Central memory CD8-positive, alpha-beta T cell (primary cell): ENCODE data around the gene ERC2.

Experiments
- ATAC-seq: fragments of 150-1000 bp; cut with Tn5 transposase; replicated peaks from 2 replicates; pipeline ENCODE4 v1.10.0; 2022; ENCODE audit warnings: mild to moderate bottlenecking, moderate FRiP score, moderate number of reproducible peaks; ENCODE audit not compliant: poor library complexity, severe bottlenecking; ENCODE audit errors: extremely low read depth
- DNase-seq, 2 donors: peaks; one replicate each; pipeline ENCODE4 v3.0.0; 2021; ENCODE audit warnings: low spot score in 2 of 2
- H3K27ac Mint-ChIP-seq: one replicate; pipeline ENCODE4 v1.8.0; 2022; ENCODE audit warnings: low read depth, mild to moderate bottlenecking, moderate library complexity, mixed read lengths
- H3K27me3 Mint-ChIP-seq: one replicate; pipeline ENCODE4 v1.8.0; 2022; ENCODE audit warnings: mixed read lengths
- H3K36me3 Mint-ChIP-seq: one replicate; pipeline ENCODE4 v1.8.0; 2022; ENCODE audit warnings: mild to moderate bottlenecking, moderate library complexity, mixed read lengths; ENCODE audit not compliant: insufficient read depth
- H3K4me1 Mint-ChIP-seq: one replicate; pipeline ENCODE4 v1.8.0; 2022; ENCODE audit warnings: mixed read lengths
- H3K4me3 Mint-ChIP-seq: one replicate; pipeline ENCODE4 v1.8.0; 2022; ENCODE audit warnings: mild to moderate bottlenecking, moderate library complexity, mixed read lengths
- H3K9me3 Mint-ChIP-seq: one replicate; pipeline ENCODE4 v1.8.0; 2022; ENCODE audit warnings: mixed read lengths

ERC2 gene

GRCh38 chr3:55795296-55795695 is 673.0 kb downstream of the ERC2 start:
- DNase-seq (no peak), ATAC-seq (no peak)
- Mint-ChIP-seq H3K36me3 (no peaks in the 10 kb centered on the region), H3K9me3 (peaks cover 11% of the 10 kb centered on the region), H3K27me3 (no peaks in the 10 kb centered on the region), H3K4me3 (no peak overlapping the region), H3K4me1 (no peaks in the 10 kb centered on the region), H3K27ac (no peak overlapping the region)

- DNase-seq, result no peak
- H3K4me3 Mint-ChIP-seq, result no peak overlapping the region
- H3K27me3 Mint-ChIP-seq, result no peaks in the 10 kb centered on the region
- ATAC-seq, result no peak
- peaks cover 15% of the 10 kb centered on the region for H3K9me3 Mint-ChIP-seq
- H3K36me3 Mint-ChIP-seq, result no peaks in the 10 kb centered on the region
- H3K27ac Mint-ChIP-seq, result no peak overlapping the region
- H3K4me1 Mint-ChIP-seq, result no peaks in the 10 kb centered on the region
These were observed 675.5 kb downstream of the ERC2 start for GRCh38 chr3:55792742-55793141.

GRCh38 chr3:55792009-55792408 is 676.3 kb downstream of the ERC2 start:
- no peaks in the 10 kb centered on the region for H3K36me3 Mint-ChIP-seq
- H3K9me3 Mint-ChIP-seq, result peaks cover 13% of the 10 kb centered on the region
- no peak overlapping the region for H3K4me3 Mint-ChIP-seq
- DNase-seq (no peak), ATAC-seq (no peak)
- no peaks in the 10 kb centered on the region for H3K4me1 Mint-ChIP-seq
- no peaks in the 10 kb centered on the region for H3K27me3 Mint-ChIP-seq
- no peak overlapping the region for H3K27ac Mint-ChIP-seq

- Mint-ChIP-seq H3K4me1 (no peaks in the 10 kb centered on the region), H3K36me3 (no peaks in the 10 kb centered on the region), H3K4me3 (no peak overlapping the region), H3K27ac (no peak overlapping the region), H3K9me3 (peaks cover 9% of the 10 kb centered on the region), H3K27me3 (no peaks in the 10 kb centered on the region)
- ATAC-seq (no peak), DNase-seq (no peak)
These were observed 677.5 kb downstream of the ERC2 start for GRCh38 chr3:55790596-55791350.

GRCh38 chr3:55789516-55789915 is 678.8 kb downstream of the ERC2 start:
- Mint-ChIP-seq H3K27me3 (no peaks in the 10 kb centered on the region), H3K4me1 (no peaks in the 10 kb centered on the region), H3K4me3 (no peak overlapping the region), H3K9me3 (peaks cover 8% of the 10 kb centered on the region), H3K36me3 (no peaks in the 10 kb centered on the region), H3K27ac (no peak overlapping the region)
- no peak for DNase-seq
- ATAC-seq, result no peak

GRCh38 chr3:55782807-55783206 is 685.5 kb downstream of the ERC2 start:
- Mint-ChIP-seq H3K27me3 (no peaks in the 10 kb centered on the region), H3K4me1 (no peaks in the 10 kb centered on the region), H3K27ac (no peak overlapping the region), H3K9me3 (peaks cover 6% of the 10 kb centered on the region), H3K36me3 (no peaks in the 10 kb centered on the region), H3K4me3 (no peak overlapping the region)
- ATAC-seq (no peak), DNase-seq (no peak)

- no peak for ATAC-seq
These were observed 685.9 kb downstream of the ERC2 start for GRCh38 chr3:55782351-55782750.

GRCh38 chr3:55780913-55781312 is 687.4 kb downstream of the ERC2 start:
- H3K4me3 Mint-ChIP-seq, result no peak overlapping the region
- H3K4me1 Mint-ChIP-seq, result no peaks in the 10 kb centered on the region

More at GRCh38 chr3:55782351-55782750, 685.9 kb downstream of the ERC2 start:
- Mint-ChIP-seq H3K9me3 (peaks cover 6% of the 10 kb centered on the region), H3K4me3 (no peak overlapping the region), H3K36me3 (no peaks in the 10 kb centered on the region), H3K4me1 (no peaks in the 10 kb centered on the region), H3K27ac (no peak overlapping the region), H3K27me3 (no peaks in the 10 kb centered on the region)
- no peak for DNase-seq

GRCh38 chr3:55779543-55779942 is 688.7 kb downstream of the ERC2 start:
- H3K4me1 Mint-ChIP-seq, result no peaks in the 10 kb centered on the region
- DNase-seq (no peak), ATAC-seq (no peak)
- peaks cover 12% of the 10 kb centered on the region for H3K9me3 Mint-ChIP-seq
- no peak overlapping the region for H3K27ac Mint-ChIP-seq
- H3K27me3 Mint-ChIP-seq, result no peaks in the 10 kb centered on the region
- H3K4me3 Mint-ChIP-seq, result no peak overlapping the region
- H3K36me3 Mint-ChIP-seq, result no peaks in the 10 kb centered on the region

More at GRCh38 chr3:55780913-55781312, 687.4 kb downstream of the ERC2 start:
- peaks cover 12% of the 10 kb centered on the region for H3K9me3 Mint-ChIP-seq
- ATAC-seq (no peak), DNase-seq (no peak)
- H3K27me3 Mint-ChIP-seq, result no peaks in the 10 kb centered on the region
- H3K36me3 Mint-ChIP-seq, result no peaks in the 10 kb centered on the region
- H3K27ac Mint-ChIP-seq, result no peak overlapping the region

GRCh38 chr3:55775366-55776154 is 692.7 kb downstream of the ERC2 start:
- Mint-ChIP-seq H3K4me1 (no peaks in the 10 kb centered on the region), H3K27me3 (no peaks in the 10 kb centered on the region), H3K27ac (no peak overlapping the region), H3K9me3 (peaks cover 12% of the 10 kb centered on the region), H3K4me3 (no peak overlapping the region), H3K36me3 (no peaks in the 10 kb centered on the region)
- ATAC-seq (no peak), DNase-seq (no peak)

GRCh38 chr3:55774856-55775255 is 693.4 kb downstream of the ERC2 start:
- Mint-ChIP-seq H3K36me3 (no peaks in the 10 kb centered on the region), H3K27ac (no peak overlapping the region), H3K9me3 (peaks cover 12% of the 10 kb centered on the region), H3K4me3 (no peak overlapping the region), H3K4me1 (no peaks in the 10 kb centered on the region), H3K27me3 (no peaks in the 10 kb centered on the region)
- DNase-seq (no peak), ATAC-seq (no peak)

GRCh38 chr3:55771503-55771902 is 696.8 kb downstream of the ERC2 start:
- no peak for ATAC-seq
- no peaks in the 10 kb centered on the region for H3K27me3 Mint-ChIP-seq

GRCh38 chr3:55770077-55770476 is 698.2 kb downstream of the ERC2 start:
- ATAC-seq, result no peak
- Mint-ChIP-seq H3K36me3 (no peaks in the 10 kb centered on the region), H3K4me3 (no peak overlapping the region), H3K4me1 (no peaks in the 10 kb centered on the region), H3K27me3 (no peaks in the 10 kb centered on the region), H3K27ac (no peak overlapping the region), H3K9me3 (no peaks in the 10 kb centered on the region)
- no peak for DNase-seq

More at GRCh38 chr3:55771503-55771902, 696.8 kb downstream of the ERC2 start:
- H3K4me3 Mint-ChIP-seq, result no peak overlapping the region
- H3K27ac Mint-ChIP-seq, result no peak overlapping the region
- peaks cover 6% of the 10 kb centered on the region for H3K9me3 Mint-ChIP-seq
- no peaks in the 10 kb centered on the region for H3K4me1 Mint-ChIP-seq
- H3K36me3 Mint-ChIP-seq, result no peaks in the 10 kb centered on the region
- DNase-seq, result no peak
